ENCODE data around the gene XBP1. TPM values are rescaled to one million over a fixed set of nuclear protein-coding genes. Genes with fewer than 3 reads are reported as not detected.
"Not testable (repeated sequence)": the region's sequence is repeated elsewhere in the genome, so short reads cannot be mapped to it uniquely, and the experiment has no call there.

XBP1 gene
- 100 to 1,000 TPM in 2 of 3 donors, 10 to 100 TPM in 1; 79.7 to 118 (median 105) TPM for total RNA-seq

- Mint-ChIP-seq H3K27me3 (ENCODE audit: low read depth) (no peaks in the 10 kb centered on the region), H3K36me3 (ENCODE audit: insufficient read depth) (peaks cover 28% of the 10 kb centered on the region), H3K4me3 (peak within 1 kb of the TSS; percentile 91), H3K4me1 (ENCODE audit: low read depth) (peaks cover 52% of the 10 kb centered on the region), H3K9me3 (no peaks in the 10 kb centered on the region)
- peak; percentile 88 for DNase-seq
- peak; percentile 91 to 95 for ATAC-seq
Measured at GRCh38 chr22:28800308-28801041, at the start of gene XBP1. XBP1 (minus strand) TSS chr22:28800569.

- H3K4me1 Mint-ChIP-seq (ENCODE audit: low read depth), result no peaks in the 10 kb centered on the region
- DNase-seq (no peak), ATAC-seq (no peak)
- no peaks in the 10 kb centered on the region for H3K27me3 Mint-ChIP-seq (ENCODE audit: low read depth)
- no peaks in the 10 kb centered on the region for H3K36me3 Mint-ChIP-seq (ENCODE audit: insufficient read depth)
- no peaks in the 10 kb centered on the region for H3K9me3 Mint-ChIP-seq
- H3K4me3 Mint-ChIP-seq, result no peak overlapping the region
Measured at GRCh38 chr22:28846994-28847393, 46.6 kb upstream of the XBP1 start.

- DNase-seq; H3K4me3 Mint-ChIP-seq; H3K4me1 Mint-ChIP-seq (ENCODE audit: low read depth); H3K9me3 Mint-ChIP-seq; H3K27me3 Mint-ChIP-seq (ENCODE audit: low read depth); ATAC-seq; H3K36me3 Mint-ChIP-seq (ENCODE audit: insufficient read depth): not testable (repeated sequence)
Measured at GRCh38 chr22:28844277-28844676, 43.9 kb upstream of the XBP1 start.

- DNase-seq (no peak), ATAC-seq (no peak)
- H3K9me3 Mint-ChIP-seq, result no peaks in the 10 kb centered on the region
- no peaks in the 10 kb centered on the region for H3K36me3 Mint-ChIP-seq (ENCODE audit: insufficient read depth)
- H3K4me1 Mint-ChIP-seq (ENCODE audit: low read depth), result no peaks in the 10 kb centered on the region
- no peak overlapping the region for H3K4me3 Mint-ChIP-seq
- H3K27me3 Mint-ChIP-seq (ENCODE audit: low read depth), result no peaks in the 10 kb centered on the region
Measured at GRCh38 chr22:28843633-28844032, 43.3 kb upstream of the XBP1 start.

- Mint-ChIP-seq H3K9me3 (no peaks in the 10 kb centered on the region), H3K4me3 (no peak overlapping the region), H3K36me3 (ENCODE audit: insufficient read depth) (no peaks in the 10 kb centered on the region), H3K27me3 (ENCODE audit: low read depth) (no peaks in the 10 kb centered on the region), H3K4me1 (ENCODE audit: low read depth) (no peaks in the 10 kb centered on the region)
- ATAC-seq (no peak), DNase-seq (no peak)
Measured at GRCh38 chr22:28841111-28841510, 40.7 kb upstream of the XBP1 start.

DNA sequence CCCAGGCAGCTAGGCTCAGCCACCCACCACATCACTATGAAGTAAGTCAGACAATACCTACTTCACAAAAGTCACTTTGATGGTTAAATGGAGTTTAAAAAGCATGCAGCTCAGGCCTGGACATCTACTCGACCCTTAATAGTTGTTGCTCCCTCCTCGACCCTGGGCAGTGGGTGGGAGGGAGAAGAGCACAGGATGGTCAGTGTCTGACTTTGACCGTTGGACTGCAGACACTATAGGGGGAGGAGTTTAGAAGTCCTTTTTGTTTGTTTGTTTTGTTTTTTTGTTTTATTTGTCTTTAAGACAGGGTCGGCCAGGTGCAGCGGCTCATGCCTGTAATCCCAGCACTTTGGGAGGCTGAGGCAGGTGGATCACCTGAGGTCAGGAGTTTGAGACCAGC lies 38.6 kb upstream of the XBP1 start:
- DNase-seq (no peak), ATAC-seq (no peak)
- Mint-ChIP-seq H3K4me3 (no peak overlapping the region), H3K27me3 (ENCODE audit: low read depth) (no peaks in the 10 kb centered on the region), H3K4me1 (ENCODE audit: low read depth) (no peaks in the 10 kb centered on the region), H3K36me3 (ENCODE audit: insufficient read depth) (no peaks in the 10 kb centered on the region), H3K9me3 (no peaks in the 10 kb centered on the region)

DNA sequence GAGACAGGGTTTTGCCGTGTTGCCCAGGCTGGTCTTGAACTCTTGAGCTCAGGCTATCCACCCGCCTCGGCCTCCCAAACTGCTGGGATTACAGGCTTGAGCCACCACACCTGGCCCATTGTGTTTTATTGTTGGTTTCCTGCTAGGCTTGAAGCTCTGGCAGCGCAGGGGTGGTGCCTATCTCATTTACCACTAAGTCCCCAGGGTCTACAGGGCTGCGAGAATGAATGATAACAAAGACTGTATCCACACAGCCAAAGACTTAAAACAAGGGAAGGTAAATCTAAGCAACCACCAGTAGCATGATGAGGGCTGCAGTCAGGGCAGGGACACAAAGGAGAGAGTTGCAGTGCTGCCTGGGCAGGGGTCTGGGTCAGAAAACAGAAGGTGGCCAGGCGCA lies 37.3 kb upstream of the XBP1 start:
- no peaks in the 10 kb centered on the region for H3K36me3 Mint-ChIP-seq (ENCODE audit: insufficient read depth)
- ATAC-seq (no peak), DNase-seq (no peak)
- no peaks in the 10 kb centered on the region for H3K4me1 Mint-ChIP-seq (ENCODE audit: low read depth)
- H3K27me3 Mint-ChIP-seq (ENCODE audit: low read depth), result no peaks in the 10 kb centered on the region
- H3K4me3 Mint-ChIP-seq, result no peak overlapping the region
- H3K9me3 Mint-ChIP-seq, result no peaks in the 10 kb centered on the region

DNA sequence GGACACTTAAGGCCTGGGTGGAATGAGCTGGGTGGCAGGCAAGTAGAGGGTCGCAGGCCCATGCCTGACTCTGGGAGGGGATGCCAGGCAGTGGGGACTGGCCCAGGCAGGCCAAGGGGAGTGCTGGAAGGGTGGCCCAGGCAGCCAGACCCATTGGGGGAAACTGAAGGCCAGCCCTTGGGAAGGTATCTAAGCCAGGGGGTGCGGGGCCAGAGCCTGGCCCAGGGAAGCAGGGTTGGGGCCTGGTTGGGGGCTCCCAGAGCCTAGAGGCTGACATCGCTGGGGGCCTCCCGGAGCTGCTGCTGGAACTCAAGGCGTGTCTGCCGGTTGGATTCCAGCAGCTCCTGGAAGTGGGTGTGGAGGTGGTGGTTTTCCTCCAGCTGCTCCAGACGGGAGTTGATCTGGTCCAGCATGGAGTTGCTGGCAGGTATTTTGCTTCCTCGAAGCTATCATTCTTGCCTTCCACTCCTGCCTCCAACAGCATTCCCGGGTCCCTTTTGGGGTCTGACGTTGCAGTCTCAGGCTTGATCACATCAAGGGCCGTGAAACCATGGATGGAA lies 35.3 kb upstream of the XBP1 start:
- no peak for DNase-seq
- Mint-ChIP-seq H3K36me3 (ENCODE audit: insufficient read depth) (no peaks in the 10 kb centered on the region), H3K9me3 (no peaks in the 10 kb centered on the region), H3K4me3 (no peak overlapping the region), H3K27me3 (ENCODE audit: low read depth) (no peaks in the 10 kb centered on the region), H3K4me1 (ENCODE audit: low read depth) (peaks cover 2% of the 10 kb centered on the region)
- no peak for ATAC-seq

DNA sequence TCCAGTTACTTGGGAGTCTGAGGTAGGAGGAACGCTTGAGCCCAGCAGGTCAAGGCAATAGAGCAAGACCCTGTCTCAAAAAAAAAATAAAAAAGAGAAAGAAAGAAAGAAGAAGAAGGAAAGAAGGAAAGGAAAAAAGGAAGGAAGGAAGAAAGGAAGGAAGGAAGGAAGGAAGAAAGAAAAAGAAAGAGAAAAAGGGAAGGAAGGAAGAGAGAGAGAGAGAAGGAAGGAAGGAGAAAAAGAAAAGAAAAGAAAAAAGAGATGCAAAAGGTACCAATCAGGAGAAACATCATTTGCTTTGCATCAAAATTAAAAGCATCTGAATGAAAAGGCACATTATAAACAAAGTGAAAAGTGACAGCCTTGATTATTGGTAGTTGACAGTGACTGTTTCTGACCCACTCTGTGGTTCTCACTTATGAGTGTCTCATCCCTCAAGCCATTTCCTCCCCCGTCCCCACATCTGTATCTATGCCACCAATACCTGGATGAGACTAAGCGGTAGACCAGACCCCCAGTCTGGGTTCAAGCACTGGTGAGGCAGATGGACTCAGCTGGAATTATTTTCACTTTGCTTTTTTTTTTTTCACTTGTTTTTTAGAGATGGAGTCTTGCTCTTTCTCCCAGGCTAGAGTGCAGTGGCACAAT lies 33.0 kb upstream of the XBP1 start:
- Mint-ChIP-seq H3K36me3 (ENCODE audit: insufficient read depth) (no peaks in the 10 kb centered on the region), H3K4me3 (no peak overlapping the region), H3K4me1 (ENCODE audit: low read depth) (peaks cover 6% of the 10 kb centered on the region), H3K9me3 (no peaks in the 10 kb centered on the region), H3K27me3 (ENCODE audit: low read depth) (no peaks in the 10 kb centered on the region)
- DNase-seq (no peak), ATAC-seq (no peak)

DNA sequence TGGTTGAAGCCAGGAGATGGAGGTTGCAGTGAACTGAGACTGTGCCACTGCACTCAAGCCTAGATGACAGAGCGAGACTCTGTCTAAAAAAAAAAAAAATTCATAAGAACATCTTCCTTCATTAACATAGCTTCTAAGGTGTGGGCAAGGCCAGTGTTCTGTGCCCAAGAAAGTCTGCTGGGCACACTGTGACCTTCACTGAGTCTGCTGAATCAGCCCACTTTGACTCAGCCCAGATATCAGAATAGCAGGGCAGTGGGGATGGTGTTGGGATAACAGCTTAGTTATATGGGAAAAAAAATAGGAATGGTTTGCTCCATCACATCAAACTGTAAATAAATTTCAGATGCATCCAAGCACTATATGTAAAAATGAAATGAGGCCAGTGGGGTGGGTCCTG lies 32.4 kb upstream of the XBP1 start:
- Mint-ChIP-seq H3K9me3 (no peaks in the 10 kb centered on the region), H3K4me3 (no peak overlapping the region), H3K27me3 (ENCODE audit: low read depth) (no peaks in the 10 kb centered on the region), H3K36me3 (ENCODE audit: insufficient read depth) (no peaks in the 10 kb centered on the region), H3K4me1 (ENCODE audit: low read depth) (peaks cover 8% of the 10 kb centered on the region)
- ATAC-seq (no peak), DNase-seq (no peak)

- DNase-seq (no peak), ATAC-seq (no peak)
- H3K4me1 Mint-ChIP-seq (ENCODE audit: low read depth), result peaks cover 12% of the 10 kb centered on the region
- no peaks in the 10 kb centered on the region for H3K9me3 Mint-ChIP-seq
- no peaks in the 10 kb centered on the region for H3K36me3 Mint-ChIP-seq (ENCODE audit: insufficient read depth)
- no peak overlapping the region for H3K4me3 Mint-ChIP-seq
- no peaks in the 10 kb centered on the region for H3K27me3 Mint-ChIP-seq (ENCODE audit: low read depth)
Measured at GRCh38 chr22:28831140-28832072, 31.0 kb upstream of the XBP1 start.

- Mint-ChIP-seq H3K4me3 (no peak overlapping the region), H3K9me3 (no peaks in the 10 kb centered on the region), H3K27me3 (ENCODE audit: low read depth) (no peaks in the 10 kb centered on the region), H3K4me1 (ENCODE audit: low read depth) (peaks cover 14% of the 10 kb centered on the region), H3K36me3 (ENCODE audit: insufficient read depth) (no peaks in the 10 kb centered on the region)
- ATAC-seq, result no peak
- no peak for DNase-seq
Measured at GRCh38 chr22:28830441-28830840, 30.1 kb upstream of the XBP1 start.

DNA sequence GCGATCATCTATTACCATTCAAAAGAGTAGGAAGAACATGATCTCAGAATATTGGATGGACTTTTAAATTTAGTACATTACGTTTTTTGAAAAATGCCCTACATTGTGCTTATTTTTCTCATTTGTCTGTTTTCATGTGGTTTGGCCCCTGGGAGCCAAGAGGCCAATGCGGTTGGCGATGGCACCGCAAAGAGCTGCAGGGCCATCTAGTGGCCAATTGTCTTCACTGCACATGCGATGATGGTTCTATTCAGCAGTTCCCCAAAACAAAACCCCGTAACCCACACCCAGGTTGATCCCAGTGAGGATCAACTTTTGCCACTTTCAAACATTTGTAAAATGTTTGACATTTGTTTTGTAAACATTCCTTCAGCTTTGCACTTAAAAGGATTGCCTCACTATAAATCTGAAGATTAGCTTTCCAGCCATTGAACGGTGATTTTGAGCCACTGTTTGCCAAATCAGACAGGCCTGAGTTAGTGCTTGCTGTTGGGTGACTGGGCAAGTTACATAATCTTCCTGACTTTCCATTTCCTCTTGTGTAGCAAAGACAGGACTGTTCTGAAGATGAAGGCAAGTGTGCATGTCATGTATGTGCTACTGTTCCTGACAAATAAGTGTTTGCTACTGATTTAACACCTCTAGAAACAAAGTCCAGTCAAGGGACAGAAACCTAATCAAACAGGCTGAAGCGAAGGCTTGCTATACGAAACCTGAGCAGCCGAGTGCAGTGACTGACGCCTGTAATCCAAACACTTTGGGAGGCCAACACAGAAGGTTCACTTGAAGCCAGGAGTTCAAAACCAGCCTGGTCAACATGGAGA lies 29.2 kb upstream of the XBP1 start:
- ATAC-seq, result peak; percentile 43 to 71
- Mint-ChIP-seq H3K36me3 (ENCODE audit: insufficient read depth) (no peaks in the 10 kb centered on the region), H3K27me3 (ENCODE audit: low read depth) (no peaks in the 10 kb centered on the region), H3K9me3 (no peaks in the 10 kb centered on the region), H3K4me3 (no peak overlapping the region), H3K4me1 (ENCODE audit: low read depth) (peaks cover 17% of the 10 kb centered on the region)
- peak; percentile 77 for DNase-seq
